GM18508 (cell line): ENCODE data around the gene PCGF5.
A peak's percentile ranks its signal among the peaks of the same experiment; 100 is the strongest.
"Not testable (repeated sequence)": the region's sequence is repeated elsewhere in the genome, so short reads cannot be mapped to it uniquely, and the experiment has no call there.

ENCODE experiments used
- ATAC-seq: cut with Tn5 transposase; IDR thresholded peaks from one replicate; pipeline ENCODE4 v1.9.1; 2021; ENCODE audit warnings: moderate number of reproducible peaks; ENCODE audit not compliant: insufficient read depth, unreplicated experiment

Gene PCGF5

DNA sequence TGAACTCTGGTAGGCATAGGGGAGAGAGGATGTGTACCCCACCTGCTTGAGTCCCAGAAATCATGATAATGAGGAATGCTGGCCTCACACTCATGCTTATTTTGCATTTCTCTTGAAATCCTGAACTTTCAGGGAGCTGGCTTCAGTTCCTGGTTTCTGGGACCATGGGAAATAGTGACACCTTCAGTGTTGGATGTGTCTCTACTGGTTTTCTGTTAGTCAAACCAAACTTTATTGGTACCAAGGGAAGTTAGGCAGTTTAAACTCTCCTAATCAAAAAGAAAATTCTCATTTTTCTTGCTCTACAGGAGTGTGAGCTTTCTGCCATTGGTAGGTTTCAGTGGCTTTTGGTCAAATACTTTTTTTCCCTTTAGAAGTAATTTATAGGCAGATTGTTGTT lies 11.8 kb upstream of the PCGF5 start:
- no peak for ATAC-seq

GRCh38 chr10:91210014-91210413 lies 10.4 kb upstream of the PCGF5 start:
- ATAC-seq: no peak

DNA sequence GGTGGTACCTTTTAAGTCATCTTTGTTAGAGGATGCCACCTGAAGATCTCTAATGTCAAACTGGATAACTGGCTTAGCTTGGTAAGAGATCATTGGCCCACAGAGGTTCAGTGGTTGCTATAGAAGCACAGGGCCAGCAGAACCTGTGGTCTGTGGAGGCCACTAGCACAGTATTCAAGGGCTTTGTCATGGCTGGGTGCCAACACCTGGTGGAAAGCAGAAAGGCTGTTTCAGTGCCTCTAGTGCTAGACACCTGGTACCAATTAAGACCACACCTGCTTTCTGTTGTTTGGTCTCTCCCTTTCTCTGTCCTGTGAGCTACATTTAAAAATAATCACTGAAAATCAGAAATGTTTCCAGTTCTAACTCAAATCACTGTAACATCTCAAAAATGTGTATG lies 10.0 kb upstream of the PCGF5 start:
- ATAC-seq: peak; percentile 67

DNA sequence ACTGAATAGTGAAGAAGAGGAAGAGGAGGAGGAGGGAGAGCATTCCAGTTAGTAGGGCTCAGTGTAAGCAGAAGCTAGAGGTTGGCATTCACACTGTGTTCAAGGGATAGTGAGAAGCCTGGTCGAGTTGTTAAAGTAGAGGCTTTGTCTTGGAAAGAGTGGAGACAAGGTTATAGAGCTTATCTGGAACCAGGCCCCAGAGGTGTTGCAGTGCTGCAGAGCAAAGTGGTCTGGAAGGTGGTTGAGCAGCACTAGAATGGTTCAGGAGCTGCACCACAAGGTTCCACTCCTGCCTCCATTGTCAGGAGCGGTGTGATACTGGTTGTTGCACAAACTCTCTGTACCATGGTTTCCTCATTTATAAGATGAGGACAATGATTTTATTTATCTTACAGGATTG lies 8.8 kb upstream of the PCGF5 start:
- ATAC-seq: no peak

- no peak for ATAC-seq
Measured at GRCh38 chr10:91214911-91215310, 5.6 kb upstream of the PCGF5 start.

GRCh38 chr10:91215384-91215783 lies 5.1 kb upstream of the PCGF5 start:
- no peak for ATAC-seq

GRCh38 chr10:91219371-91220193 lies 881 bp upstream of the PCGF5 start:
- ATAC-seq: no peak

- ATAC-seq: no peak
Measured at GRCh38 chr10:91220954-91221675, 652 bp downstream of the PCGF5 start.

- no peak for ATAC-seq
Measured at GRCh38 chr10:91226093-91226492, 5.6 kb downstream of the PCGF5 start.

DNA sequence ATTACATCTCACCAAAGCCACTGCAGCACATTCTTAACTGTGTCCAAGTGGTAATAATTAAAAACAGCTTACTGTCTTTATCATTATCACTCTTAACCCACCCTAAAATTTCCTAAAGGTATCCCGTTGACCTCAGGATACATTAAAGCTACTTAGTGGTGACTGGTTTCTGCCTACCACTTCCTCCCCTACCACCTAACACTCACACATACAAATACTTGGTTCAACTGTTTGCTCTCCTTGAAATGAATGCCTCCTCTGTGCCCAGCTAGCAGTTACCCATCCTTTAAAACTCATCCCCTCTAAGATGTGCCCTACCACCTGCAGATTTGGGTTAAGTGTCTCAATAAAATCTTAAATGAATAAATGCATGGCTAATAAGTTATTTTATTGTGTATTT lies 7.1 kb downstream of the PCGF5 start:
- no peak for ATAC-seq

DNA sequence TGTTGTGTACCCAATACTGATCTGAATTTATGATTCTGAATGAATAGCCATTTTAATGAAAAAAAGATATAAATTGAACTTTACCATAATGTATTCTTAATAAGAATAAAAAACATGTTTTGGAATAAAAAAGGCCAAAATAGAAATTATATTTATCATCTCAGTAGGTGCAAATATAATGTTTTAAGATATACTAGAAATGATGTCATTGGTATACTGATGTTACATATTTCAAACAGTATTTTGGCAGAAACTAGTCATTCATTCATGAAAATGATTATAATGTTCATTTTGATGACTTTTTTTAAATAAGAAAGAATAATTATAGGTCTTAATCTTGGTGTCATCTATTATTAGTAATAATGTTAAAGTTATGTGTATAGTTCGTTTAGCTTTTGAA lies 9.2 kb downstream of the PCGF5 start:
- ATAC-seq: no peak

GRCh38 chr10:91238191-91238590 lies 17.7 kb downstream of the PCGF5 start:
- ATAC-seq: no peak

DNA sequence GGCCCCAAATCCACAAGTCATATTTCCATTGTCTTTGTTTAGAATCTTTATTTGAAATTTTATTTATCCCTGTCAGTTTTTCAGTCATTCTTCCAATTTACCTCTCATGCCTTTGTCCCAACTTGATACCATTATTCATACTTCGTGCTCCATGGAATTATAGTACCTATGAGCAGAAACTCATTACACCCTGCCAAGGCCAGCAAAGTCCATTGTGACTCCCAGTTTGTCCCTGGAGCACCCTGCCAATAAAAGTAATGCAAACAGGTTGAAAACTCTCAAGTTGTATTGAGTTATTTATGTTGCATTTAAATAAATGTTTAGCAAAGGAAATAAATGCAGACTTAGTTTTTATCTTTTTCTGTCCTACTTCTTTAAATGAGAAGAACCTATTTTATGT lies 19.3 kb downstream of the PCGF5 start:
- no peak for ATAC-seq

DNA sequence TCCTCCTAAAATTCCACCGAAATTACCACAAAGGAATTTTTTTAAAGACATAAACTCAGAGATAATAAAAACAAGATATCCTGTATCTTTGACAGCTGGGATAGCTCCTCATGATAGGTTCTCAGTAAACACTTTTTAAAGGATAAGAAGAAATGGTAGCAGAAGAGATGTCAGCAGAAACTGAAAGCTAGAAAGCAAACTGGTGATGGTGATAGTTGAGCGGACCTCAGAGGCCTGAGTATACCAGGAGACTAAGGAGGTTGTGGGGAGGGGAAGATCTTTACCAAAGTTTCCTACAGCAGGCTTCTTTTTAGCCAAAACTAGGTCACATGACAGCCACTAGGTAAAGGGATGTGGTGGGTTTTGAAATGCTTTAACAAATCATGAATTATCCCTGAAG lies 22.5 kb downstream of the PCGF5 start:
- no peak for ATAC-seq

- no peak for ATAC-seq
Measured at GRCh38 chr10:91247360-91248111, 27.1 kb downstream of the PCGF5 start.

- ATAC-seq: no peak
Measured at GRCh38 chr10:91249700-91250099, 29.2 kb downstream of the PCGF5 start.

GRCh38 chr10:91250341-91250740 lies 29.9 kb downstream of the PCGF5 start:
- ATAC-seq: no peak

GRCh38 chr10:91251430-91252056 lies 31.1 kb downstream of the PCGF5 start:
- ATAC-seq: no peak

DNA sequence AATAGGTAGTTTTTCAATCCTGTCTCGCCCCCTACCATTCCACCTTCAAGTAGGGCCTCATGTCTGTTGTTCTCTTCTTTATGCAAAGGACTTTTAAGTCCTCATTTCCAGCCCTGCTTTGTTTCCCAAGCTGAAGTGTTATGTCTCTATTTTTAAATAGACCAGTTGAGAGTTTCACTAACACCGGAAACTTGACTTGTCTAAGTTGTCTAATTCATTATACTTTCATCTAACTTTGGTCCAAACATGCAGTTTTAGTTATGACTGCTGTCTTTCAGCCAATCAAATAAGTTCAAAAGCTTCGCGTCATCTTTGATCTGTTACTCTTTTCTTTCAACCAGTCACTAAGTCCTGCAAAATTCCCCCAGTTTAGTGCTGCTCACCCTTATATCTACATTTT lies 32.8 kb downstream of the PCGF5 start:
- ATAC-seq: no peak

DNA sequence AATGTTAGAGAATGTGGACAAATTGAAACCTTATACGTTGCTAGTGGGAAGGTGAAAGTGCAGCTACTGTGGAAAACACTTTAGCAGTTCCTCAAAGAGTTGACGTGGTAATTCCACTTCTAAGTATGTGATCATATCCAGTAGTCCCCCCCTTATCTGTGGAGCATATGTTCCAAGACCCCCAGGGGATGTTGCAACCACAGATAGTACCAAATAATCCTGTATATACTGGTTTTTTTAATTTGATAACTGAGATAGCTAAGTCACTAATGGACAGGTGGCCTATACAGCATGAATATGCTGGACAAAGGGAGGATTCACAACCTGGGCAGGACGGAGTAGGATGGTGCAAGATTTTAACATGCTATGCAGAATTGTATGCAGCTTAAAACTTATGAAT lies 36.8 kb downstream of the PCGF5 start:
- ATAC-seq: no peak

DNA sequence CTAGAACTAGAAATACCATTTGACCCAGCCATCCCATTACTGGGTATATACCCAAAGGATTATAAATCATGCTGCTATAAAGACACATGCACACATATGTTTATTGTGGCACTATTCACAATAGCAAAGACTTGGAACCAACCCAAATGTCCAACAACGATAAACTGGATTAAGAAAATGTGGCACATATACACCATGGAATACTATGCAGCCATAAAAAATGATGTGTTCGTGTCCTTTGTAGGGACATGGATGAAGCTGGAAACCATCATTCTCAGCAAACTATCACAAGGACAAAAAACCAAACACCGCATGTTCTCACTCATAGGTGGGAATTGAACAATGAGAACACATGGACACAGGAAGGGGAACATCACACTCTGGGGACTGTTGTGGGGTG lies 40.0 kb downstream of the PCGF5 start:
- not testable (repeated sequence) for ATAC-seq
